D341Med (cell line): ENCODE results near the gene SVOP.
"Not testable (repeated sequence)": the region's sequence is repeated elsewhere in the genome, so short reads cannot be mapped to it uniquely, and the experiment has no call there.

Source experiments
- DNase-seq: peaks from one replicate; pipeline ENCODE4 v3.0.0; 2012; ENCODE audit warnings: low spot score

Gene SVOP, protein sequence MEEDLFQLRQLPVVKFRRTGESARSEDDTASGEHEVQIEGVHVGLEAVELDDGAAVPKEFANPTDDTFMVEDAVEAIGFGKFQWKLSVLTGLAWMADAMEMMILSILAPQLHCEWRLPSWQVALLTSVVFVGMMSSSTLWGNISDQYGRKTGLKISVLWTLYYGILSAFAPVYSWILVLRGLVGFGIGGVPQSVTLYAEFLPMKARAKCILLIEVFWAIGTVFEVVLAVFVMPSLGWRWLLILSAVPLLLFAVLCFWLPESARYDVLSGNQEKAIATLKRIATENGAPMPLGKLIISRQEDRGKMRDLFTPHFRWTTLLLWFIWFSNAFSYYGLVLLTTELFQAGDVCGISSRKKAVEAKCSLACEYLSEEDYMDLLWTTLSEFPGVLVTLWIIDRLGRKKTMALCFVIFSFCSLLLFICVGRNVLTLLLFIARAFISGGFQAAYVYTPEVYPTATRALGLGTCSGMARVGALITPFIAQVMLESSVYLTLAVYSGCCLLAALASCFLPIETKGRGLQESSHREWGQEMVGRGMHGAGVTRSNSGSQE

DNA sequence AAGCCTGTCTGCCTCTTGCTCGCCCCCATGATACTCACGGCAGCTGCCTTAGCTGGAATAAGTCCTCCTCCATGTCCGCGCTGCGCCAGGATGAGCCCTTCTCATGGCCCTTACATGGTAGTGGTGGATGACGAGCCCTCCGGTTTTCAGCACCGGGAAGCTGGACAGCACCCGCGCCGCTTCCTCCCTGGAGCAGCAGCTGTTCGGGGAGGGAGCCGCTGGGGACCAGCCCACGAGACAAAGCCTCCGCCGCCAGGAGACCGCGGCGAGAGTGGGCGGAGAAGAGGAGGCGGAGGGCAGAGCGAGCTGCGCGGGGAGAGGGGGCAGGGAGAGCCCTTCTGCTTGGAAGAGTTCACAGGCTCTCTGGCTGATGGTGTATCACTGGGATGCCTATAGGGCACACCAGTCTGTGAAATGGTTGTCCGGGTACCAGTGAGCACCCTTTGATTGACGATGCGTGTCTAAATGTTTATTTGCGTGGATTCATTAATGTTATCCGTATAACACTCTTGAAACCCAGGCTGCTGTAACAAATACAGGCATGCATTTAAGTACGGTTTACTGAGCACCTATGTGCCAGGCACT lies at the start of gene SVOP:
Gene SVOP (minus strand): TSS at position 273 of the 585 bp plus-strand sequence. CDS start 200 bp downstream, at position 73.
- DNase-seq, result peak; percentile 92

- no peak for DNase-seq
Observed at GRCh38 chr12:109069307-109070271, 48.7 kb upstream of the SVOP start.

DNA sequence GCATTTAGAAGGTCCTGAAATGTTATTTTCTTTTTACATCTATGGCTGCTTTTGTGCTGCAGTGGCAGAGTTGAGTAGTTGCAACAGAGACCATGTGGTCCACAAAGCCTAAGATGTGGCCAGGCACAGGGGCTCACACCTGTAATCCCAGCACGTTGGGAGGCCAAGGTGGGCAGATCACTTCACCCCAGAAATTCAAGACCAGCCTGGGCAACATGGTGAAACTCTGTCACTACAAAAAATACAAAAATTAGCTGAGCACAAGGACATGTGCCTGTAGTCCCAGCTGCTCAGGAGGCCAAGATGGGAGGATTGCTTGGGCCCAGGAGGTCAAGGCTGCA lies 45.0 kb upstream of the SVOP start:
- no peak for DNase-seq

DNA sequence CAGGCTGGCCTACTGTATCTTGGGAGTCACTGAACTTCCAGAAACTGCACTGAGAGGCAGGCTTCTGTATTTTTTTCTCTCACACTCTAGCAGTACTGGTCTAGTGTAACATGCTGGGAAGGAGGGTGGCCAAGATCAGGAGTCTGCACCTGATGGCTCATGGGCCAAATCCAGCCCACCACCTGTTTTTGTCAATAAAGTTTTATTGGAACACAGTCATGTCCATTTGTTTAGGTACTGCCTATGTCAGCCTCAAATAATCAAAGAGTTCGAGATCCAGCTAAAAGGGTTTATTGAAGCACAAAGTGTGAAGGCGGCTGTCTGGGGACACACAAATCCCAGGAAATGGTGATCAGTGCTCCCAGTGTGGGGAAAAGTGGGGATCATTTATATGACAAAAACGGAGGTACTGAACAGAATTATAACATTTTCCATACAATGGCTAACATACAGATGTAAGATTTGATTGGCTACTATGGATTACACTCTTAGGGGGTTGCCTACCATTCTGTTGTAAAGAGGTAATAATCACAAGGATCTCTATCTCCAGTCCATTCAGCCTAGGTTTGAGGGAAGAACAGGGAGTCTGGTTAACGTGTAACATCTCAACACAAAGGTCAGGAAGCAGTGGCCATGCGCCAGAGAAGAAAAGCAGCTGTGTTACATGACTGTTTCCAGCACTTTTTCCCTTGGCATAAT lies 44.4 kb upstream of the SVOP start:
- DNase-seq, result no peak

DNA sequence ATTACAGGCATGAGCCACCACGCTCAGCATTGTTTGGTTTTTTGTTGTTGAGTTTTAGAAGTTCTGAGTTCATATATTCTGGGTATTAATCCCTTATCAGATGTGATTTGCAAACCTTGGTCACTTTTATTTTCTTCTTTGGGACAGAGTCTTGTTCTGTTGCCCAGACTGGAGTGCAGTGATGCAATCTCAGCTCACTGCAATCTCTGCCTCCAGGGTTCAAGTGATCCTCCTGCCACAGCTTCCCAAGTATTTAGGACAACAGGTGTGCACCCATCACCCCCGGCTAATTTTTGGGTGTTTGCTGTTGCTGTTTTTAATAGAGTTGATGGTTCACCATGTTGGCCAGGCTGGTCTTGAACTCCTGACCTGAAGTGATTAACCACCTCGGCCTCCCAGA lies 43.3 kb upstream of the SVOP start:
- DNase-seq, result no peak

DNA sequence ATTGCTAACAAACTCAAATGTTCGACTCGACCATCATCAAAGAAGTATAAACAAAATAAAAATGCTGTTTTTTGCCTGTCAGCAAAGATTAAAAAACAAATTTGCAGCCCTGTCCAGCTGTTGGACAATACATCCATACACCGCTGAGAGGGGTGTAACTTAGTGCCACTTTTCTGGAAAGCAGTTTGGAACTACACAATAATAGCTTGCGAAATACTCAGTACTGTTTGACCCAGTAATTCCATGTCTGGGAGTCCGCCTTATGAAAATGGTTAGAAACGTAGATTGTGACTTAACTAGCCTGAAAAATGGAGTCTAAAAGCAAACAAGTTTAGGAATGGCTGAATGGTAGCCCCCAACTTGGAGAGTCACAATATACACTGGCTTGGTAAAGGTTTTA lies 37.9 kb upstream of the SVOP start:
- DNase-seq, result no peak

- no peak for DNase-seq
Observed at GRCh38 chr12:109057376-109057775, 36.5 kb upstream of the SVOP start.

DNA sequence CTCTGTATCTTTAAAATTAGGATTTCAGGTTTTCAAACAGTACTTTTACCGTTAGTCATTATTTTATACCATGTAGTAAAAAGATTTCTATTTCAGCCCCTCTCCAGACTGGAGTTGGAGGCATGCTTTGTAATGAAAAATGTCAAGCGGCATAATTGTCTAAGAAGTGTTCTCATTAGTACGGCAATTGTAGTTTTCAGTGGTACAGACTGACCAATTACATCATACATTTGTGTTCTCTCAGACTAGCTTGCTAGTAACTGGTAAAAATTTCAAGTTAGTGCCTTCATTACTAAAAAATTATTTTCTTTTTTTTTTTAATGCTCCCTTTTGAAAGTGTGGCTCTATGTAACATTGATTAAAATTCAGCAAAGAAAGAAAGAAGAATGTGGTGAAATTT lies 36.0 kb upstream of the SVOP start:
- DNase-seq, result no peak

GRCh38 chr12:109054520-109054919 lies 33.7 kb upstream of the SVOP start:
- DNase-seq, result no peak

GRCh38 chr12:109054124-109054513 lies 33.3 kb upstream of the SVOP start:
- DNase-seq, result not testable (repeated sequence)

GRCh38 chr12:109053382-109054123 lies 32.7 kb upstream of the SVOP start:
- DNase-seq, result no peak

- peak; percentile 94 for DNase-seq
Observed at GRCh38 chr12:109052414-109053323, 31.8 kb upstream of the SVOP start, which contains the start of gene USP30. USP30 (plus strand) TSS chr12:109052576; CDS start chr12:109052679, 103 bp downstream.

GRCh38 chr12:109052097-109052413 lies 31.2 kb upstream of the SVOP start:
- no peak for DNase-seq

DNA sequence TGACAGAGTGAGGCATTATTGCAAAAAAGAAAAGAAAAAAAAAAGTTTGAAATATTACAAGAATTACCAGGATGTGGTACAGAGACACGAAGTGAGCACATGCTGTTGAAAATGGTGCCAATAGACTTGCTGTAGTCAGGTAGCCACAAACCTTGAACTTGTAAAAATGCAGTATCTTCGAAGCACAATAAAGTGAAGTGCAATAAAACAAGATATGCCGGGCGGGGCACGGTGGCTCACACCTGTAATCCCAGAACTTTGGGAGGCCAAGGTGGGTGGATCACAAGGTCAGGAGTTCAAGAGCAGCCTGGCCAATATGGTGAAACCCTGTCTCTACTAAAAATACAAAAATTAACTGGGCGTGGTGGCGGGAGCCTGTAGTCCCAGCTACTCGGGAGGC lies 28.9 kb upstream of the SVOP start:
- not testable (repeated sequence) for DNase-seq

DNA sequence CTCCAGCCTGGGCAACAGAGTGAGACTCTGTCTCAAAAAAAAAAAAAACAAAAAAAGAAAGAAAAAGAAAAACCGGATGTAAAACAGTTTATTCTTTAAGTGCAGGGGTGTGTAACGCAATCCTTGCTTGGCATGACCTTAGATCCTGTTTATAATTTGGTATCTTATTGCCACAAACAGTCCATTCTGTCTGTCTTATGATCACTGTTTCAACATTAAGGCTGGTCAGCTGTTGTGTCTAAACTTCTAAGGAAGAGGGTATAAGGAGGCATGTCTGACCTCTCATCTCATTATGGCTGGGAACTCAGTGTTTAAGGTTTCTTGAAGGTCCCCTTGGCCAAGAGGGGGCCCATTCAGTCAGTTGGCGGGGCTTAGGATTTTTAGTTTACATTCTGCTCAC lies 27.8 kb upstream of the SVOP start:
- not testable (repeated sequence) for DNase-seq

- DNase-seq, result no peak
Observed at GRCh38 chr12:109047081-109047805, 26.4 kb upstream of the SVOP start.

GRCh38 chr12:109044241-109044640 lies 23.4 kb upstream of the SVOP start:
- DNase-seq, result no peak

DNA sequence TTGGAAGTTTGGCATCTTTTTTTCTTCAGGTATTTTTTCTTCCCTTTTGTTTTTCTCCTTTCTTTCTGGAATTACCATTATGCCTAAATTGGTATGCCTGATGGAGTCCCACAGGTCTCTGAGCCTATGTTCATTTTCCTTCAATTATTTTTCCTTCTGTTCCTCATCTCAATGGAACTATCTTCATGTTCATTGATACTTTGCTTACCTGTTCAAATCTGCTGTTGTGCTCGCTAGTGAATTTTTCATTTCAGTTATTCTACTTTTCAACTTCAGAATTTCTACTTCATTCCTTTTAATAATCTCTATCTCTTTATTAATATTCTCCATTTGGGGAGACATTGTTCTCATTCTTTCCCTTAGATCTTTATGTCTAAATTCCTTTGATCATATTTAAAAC lies 16.1 kb upstream of the SVOP start:
- no peak for DNase-seq
